ENCODE results near the gene ATP9A. TPM values are rescaled to one million over a fixed set of nuclear protein-coding genes. Genes with fewer than 3 reads are reported as not detected.

The ATP9A gene
- total RNA-seq, 2 donors from 2014 or later = 16.8 to 24.6 TPM

- Histone ChIP-seq H3K27ac (no peak overlapping the region), H3K4me1 (peaks cover 16% of the 10 kb centered on the region), H3K9me3 (no peaks in the 10 kb centered on the region), H3K27me3 (peaks cover 0 to 3% of the 10 kb centered on the region in 2 donors), H3K4me3 (no peak overlapping the region), H3K36me3 (replicated peaks in 1 of 2; ENCODE audit: insufficient read depth in 1 of 2, low read depth in 2 of 2) (no peaks in the 10 kb centered on the region)
- 71 to 80% methylated on average over 3 of the region's 3 CpGs for WGBS, 2 donors
- TF ChIP-seq CTCF (IDR thresholded peaks at IDR 0.05) (no peak), POLR2A (IDR thresholded peaks at IDR 0.05) (no peak)
- ATAC-seq (no peak), DNase-seq (no peak)
- intact Hi-C loops (cut with DNase I) = no loop called here
Observed at GRCh38 chr20:51796340-51796739, 28.1 kb upstream of the ATP9A start.

- no peak for DNase-seq
- intact Hi-C loops (cut with DNase I) = no loop called here
- no peaks in the 10 kb centered on the region for H3K36me3 ChIP-seq (replicated peaks in 1 of 2; ENCODE audit: insufficient read depth in 1 of 2, low read depth in 2 of 2)
- no peak for TF ChIP-seq POLR2A (IDR thresholded peaks at IDR 0.05)
- no peak for TF ChIP-seq CTCF (IDR thresholded peaks at IDR 0.05)
- WGBS, 2 donors = 79 to 80% methylated on average over 7 of the region's 7 CpGs
- no peak overlapping the region for H3K4me3 ChIP-seq
- no peak for ATAC-seq
- H3K9me3 ChIP-seq = no peaks in the 10 kb centered on the region
- H3K27me3 ChIP-seq = no peaks in the 10 kb centered on the region
- no peak overlapping the region for H3K27ac ChIP-seq
- no peaks in the 10 kb centered on the region for H3K4me1 ChIP-seq
Observed at GRCh38 chr20:51792960-51793359, 24.8 kb upstream of the ATP9A start.

DNA sequence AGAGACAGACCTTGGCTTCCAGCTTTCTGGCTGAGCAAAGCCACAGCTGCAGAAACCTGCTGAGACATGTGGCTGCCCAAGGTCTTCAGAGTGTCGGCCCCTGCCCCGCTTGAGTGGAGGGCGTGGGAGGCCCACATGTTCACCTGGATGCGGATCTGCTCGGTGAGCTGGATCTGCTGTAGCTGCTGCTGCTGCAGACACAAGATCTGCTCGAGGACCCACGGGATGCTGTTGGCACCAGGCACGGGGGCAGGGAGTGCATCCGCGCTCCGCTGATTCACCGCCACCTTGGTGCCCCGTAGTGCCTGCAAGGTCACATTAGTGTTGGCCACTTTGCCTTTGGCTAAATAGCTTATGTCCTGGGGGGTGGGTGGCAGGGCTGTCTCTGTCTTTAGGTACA, 23.4 kb upstream of the ATP9A start:
- ATAC-seq (no peak), DNase-seq (no peak)
- H3K4me3 ChIP-seq = no peak overlapping the region
- no peak for TF ChIP-seq CTCF (IDR thresholded peaks at IDR 0.05)
- TF ChIP-seq POLR2A (IDR thresholded peaks at IDR 0.05) = no peak
- intact Hi-C loops (cut with DNase I) = no loop called here
- H3K9me3 ChIP-seq = no peaks in the 10 kb centered on the region
- 94% methylated on average over 13 of the region's 13 CpGs; no CpG with 5 or more reads in 1 of the 2 donors for WGBS, 2 donors
- no peaks in the 10 kb centered on the region for H3K27me3 ChIP-seq
- H3K36me3 ChIP-seq (replicated peaks in 1 of 2; ENCODE audit: insufficient read depth in 1 of 2, low read depth in 2 of 2) = no peaks in the 10 kb centered on the region
- H3K27ac ChIP-seq = no peak overlapping the region
- H3K4me1 ChIP-seq = no peaks in the 10 kb centered on the region

- ATAC-seq (no peak), DNase-seq (no peak)
- Histone ChIP-seq H3K9me3 (no peaks in the 10 kb centered on the region), H3K4me3 (no peak overlapping the region), H3K4me1 (no peaks in the 10 kb centered on the region), H3K27ac (no peak overlapping the region), H3K36me3 (replicated peaks in 1 of 2; ENCODE audit: insufficient read depth in 1 of 2, low read depth in 2 of 2) (no peaks in the 10 kb centered on the region), H3K27me3 (no peaks in the 10 kb centered on the region)
- TF ChIP-seq POLR2A (IDR thresholded peaks at IDR 0.05) = no peak
- TF ChIP-seq CTCF (IDR thresholded peaks at IDR 0.05) = no peak
- intact Hi-C loops (cut with DNase I) = no loop called here
- 85 to 90% methylated on average over 5 to 17 of the region's 17 CpGs for WGBS, 2 donors
Observed at GRCh38 chr20:51790256-51790655, 22.1 kb upstream of the ATP9A start.

- ATAC-seq (no peak), DNase-seq (no peak)
- H3K27ac ChIP-seq = no peak overlapping the region
- 53 to 66% methylated on average over 2 of the region's 2 CpGs for WGBS, 2 donors
- H3K27me3 ChIP-seq = no peaks in the 10 kb centered on the region
- no peaks in the 10 kb centered on the region for H3K4me1 ChIP-seq
- no peaks in the 10 kb centered on the region for H3K9me3 ChIP-seq
- intact Hi-C loops (cut with DNase I) = no loop called here
- TF ChIP-seq POLR2A (IDR thresholded peaks at IDR 0.05) = no peak
- no peak for TF ChIP-seq CTCF (IDR thresholded peaks at IDR 0.05)
- H3K4me3 ChIP-seq = no peak overlapping the region
- H3K36me3 ChIP-seq (replicated peaks in 1 of 2; ENCODE audit: insufficient read depth in 1 of 2, low read depth in 2 of 2) = no peaks in the 10 kb centered on the region
Observed at GRCh38 chr20:51789434-51789833, 21.2 kb upstream of the ATP9A start.

Measured in body of pancreas (tissue), 4 donors.